GM12891 (cell line): ENCODE results near the gene TADA1.

Experiments used
- PAX5 ChIP-seq: IDR thresholded peaks from 2 replicates; pipeline ENCODE4 v1.6.1; 2011; ENCODE audit warnings: low read length, moderate library complexity, mild to moderate bottlenecking; ENCODE audit not compliant: insufficient read depth, severe bottlenecking
- POLR2A ChIP-seq: IDR thresholded peaks from 2 replicates; pipeline ENCODE4 v1.6.1; 2011; ENCODE audit warnings: low read depth, low read length, control low read depth
- POLR2AphosphoS5 ChIP-seq: IDR thresholded peaks from 2 replicates; pipeline ENCODE4 v1.6.1; 2011; ENCODE audit warnings: low read depth, low read length, control low read depth
- POU2F2 ChIP-seq: IDR thresholded peaks from 2 replicates; pipeline ENCODE4 v1.6.1; 2011; ENCODE audit warnings: low read depth, mild to moderate bottlenecking, control low read depth, low read length, moderate library complexity
- TAF1 ChIP-seq: IDR thresholded peaks from 2 replicates; pipeline ENCODE4 v1.6.1; 2011; ENCODE audit warnings: low read depth, low read length, control low read depth

GRCh38 chr1:166918088-166918955 lies 42.3 kb upstream of the TADA1 start:
- TF ChIP-seq POLR2A (no peak), PAX5 (no peak), POU2F2 (no peak), TAF1 (no peak), POLR2AphosphoS5 (no peak)
